Mammary epithelial cell (primary cell): Measurements from ENCODE around the gene CSMD2.

Source experiments
- CTCF ChIP-seq, 2 donors: IDR thresholded peaks in 1 of 2; conservative IDR thresholded peaks in 1 of 2; 2 replicates each; pipeline ENCODE4 v1.5.1; 2011 to 2012; ENCODE audit warnings: inconsistent platforms in 2 of 2, low read length in 2 of 2, mild to moderate bottlenecking in 2 of 2, control low read depth in 1 of 2, low read depth in 1 of 2; ENCODE audit not compliant: insufficient read depth in 1 of 2; ENCODE audit errors: extremely low read depth in 1 of 2
- EZH2 ChIP-seq: IDR thresholded peaks from 2 replicates; pipeline ENCODE4 v1.6.1; 2012; ENCODE audit warnings: low read length, inconsistent platforms, borderline replicate concordance

DNA sequence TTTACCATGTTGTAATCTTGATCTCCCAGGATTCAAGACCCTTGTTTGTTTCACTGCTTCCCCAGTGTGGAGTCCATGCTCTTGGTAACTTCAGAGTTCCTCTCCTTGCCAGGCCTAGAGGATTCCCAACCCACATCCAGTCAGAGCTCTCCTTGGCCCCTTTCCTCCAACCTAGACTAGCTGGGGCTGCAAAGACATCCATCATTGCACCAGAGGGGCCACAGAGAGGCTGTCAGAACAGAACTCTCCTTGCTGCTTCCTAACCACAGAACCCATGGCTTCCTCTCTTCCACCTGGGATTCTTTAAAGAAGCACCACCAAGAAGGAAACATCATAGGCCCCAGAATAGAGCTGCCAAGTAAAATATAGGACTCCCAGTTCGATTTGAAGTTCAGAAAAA lies 220.2 kb downstream of the CSMD2 start:
- TF ChIP-seq CTCF (conservative IDR thresholded peaks at IDR 0.05 in 1 of 2, IDR thresholded peaks at IDR 0.05 in 1 of 2; ENCODE audit: extremely low read depth in 1 of 2, insufficient read depth in 1 of 2, low read depth in 1 of 2, low read length in 2 of 2) (no peak), EZH2 (no peak)
